Loucy (cell line): Measurements from ENCODE around the gene GHITM.
"Not testable (repeated sequence)": the region's sequence is repeated elsewhere in the genome, so short reads cannot be mapped to it uniquely, and the experiment has no call there.

ENCODE experiments used
- EZH2phosphoT487 ChIP-seq: fragments of 200-600 bp; IDR thresholded peaks from 2 replicates; pipeline ENCODE4 v1.6.1; 2018; ENCODE audit warnings: antibody characterized with exemption, mild to moderate bottlenecking, moderate library complexity, borderline replicate concordance
- TF ChIP-seq, protein P1 (sequence below): fragments of 200-600 bp; sonication (generic); conservative IDR thresholded peaks from 2 replicates; pipeline ENCODE4 v1.5.1; 2014; ENCODE audit warnings: mild to moderate bottlenecking, antibody characterized with exemption, low read length

DNA sequence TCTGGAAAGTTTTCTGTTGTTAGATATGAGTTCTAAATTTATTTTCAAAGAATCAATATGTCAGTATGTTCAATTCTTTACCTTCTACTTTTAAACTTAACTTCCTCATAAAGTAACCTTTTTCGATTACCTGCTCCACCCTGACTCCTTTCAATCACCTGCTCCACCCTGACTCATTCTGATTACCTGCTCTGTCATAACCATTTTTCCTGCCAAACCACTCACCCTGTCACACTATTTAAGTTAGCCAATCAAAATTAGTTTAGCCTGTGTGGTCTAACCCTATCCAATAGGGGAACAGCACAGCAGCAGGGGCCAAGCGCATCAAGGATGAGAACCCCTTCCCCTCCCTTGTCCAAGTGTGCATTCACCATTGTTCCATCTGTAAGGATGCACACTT lies 22.1 kb upstream of the GHITM start:
- TF ChIP-seq, protein P1, sequence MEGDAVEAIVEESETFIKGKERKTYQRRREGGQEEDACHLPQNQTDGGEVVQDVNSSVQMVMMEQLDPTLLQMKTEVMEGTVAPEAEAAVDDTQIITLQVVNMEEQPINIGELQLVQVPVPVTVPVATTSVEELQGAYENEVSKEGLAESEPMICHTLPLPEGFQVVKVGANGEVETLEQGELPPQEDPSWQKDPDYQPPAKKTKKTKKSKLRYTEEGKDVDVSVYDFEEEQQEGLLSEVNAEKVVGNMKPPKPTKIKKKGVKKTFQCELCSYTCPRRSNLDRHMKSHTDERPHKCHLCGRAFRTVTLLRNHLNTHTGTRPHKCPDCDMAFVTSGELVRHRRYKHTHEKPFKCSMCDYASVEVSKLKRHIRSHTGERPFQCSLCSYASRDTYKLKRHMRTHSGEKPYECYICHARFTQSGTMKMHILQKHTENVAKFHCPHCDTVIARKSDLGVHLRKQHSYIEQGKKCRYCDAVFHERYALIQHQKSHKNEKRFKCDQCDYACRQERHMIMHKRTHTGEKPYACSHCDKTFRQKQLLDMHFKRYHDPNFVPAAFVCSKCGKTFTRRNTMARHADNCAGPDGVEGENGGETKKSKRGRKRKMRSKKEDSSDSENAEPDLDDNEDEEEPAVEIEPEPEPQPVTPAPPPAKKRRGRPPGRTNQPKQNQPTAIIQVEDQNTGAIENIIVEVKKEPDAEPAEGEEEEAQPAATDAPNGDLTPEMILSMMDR = not testable (repeated sequence)
- TF ChIP-seq EZH2phosphoT487 = not testable (repeated sequence)
